ENCODE measurements around the gene ZFAND3. TPM values are rescaled to one million over a fixed set of nuclear protein-coding genes. Genes with fewer than 3 reads are reported as not detected.

Gene ZFAND3
- polyA plus RNA-seq, 1 experiment, result 15.5 TPM

GRCh38 chr6:38022688-38023087 lies 203.2 kb downstream of the ZFAND3 start:
- POLR2A ChIA-PET, result interaction anchor here (0.6 kb wide), 3 partner anchors 113 to 486 kb away, joined by 3 to 5 read pairs (median 4); no protein-coding TSS in a partner anchor
- Histone ChIP-seq H3K9me3 (ENCODE audit: control insufficient read depth, insufficient read depth, low read length) (0 out of 2 replicates have a peak, but pooled peaks cover 2% of the 10 kb centered on the region), H3K27ac (ENCODE audit: low read depth, low read length) (no peak overlapping the region), H3K27me3 (ENCODE audit: control insufficient read depth, insufficient read depth, low read length) (no peaks in the 10 kb centered on the region), H3K4me3 (ENCODE audit: low read depth, low read length) (no peak overlapping the region)
- no peak for DNase-seq (ENCODE audit: low read depth, low spot score)
- CTCF ChIA-PET, result interaction anchor here (0.8 to 1.7 kb wide), 6 partner anchors 11 to 472 kb away, joined by 3 to 11 read pairs (median 4); no protein-coding TSS in a partner anchor
- TF ChIP-seq CTCF (IDR thresholded peaks at IDR 0.05; ENCODE audit: low read depth, low read length), result no peak

- CTCF ChIA-PET, result interaction anchor here (1.0 kb wide), 1 partner anchor 9 kb away, joined by 4 read pairs; no protein-coding TSS in a partner anchor
- 0 out of 2 replicates have a peak, but pooled peaks cover 2% of the 10 kb centered on the region for H3K9me3 ChIP-seq (ENCODE audit: control insufficient read depth, insufficient read depth, low read length)
- no peak for DNase-seq (ENCODE audit: low read depth, low spot score)
- no peak overlapping the region for H3K27ac ChIP-seq (ENCODE audit: low read depth, low read length)
- POLR2A ChIA-PET, result no interaction called here
- H3K4me3 ChIP-seq (ENCODE audit: low read depth, low read length), result no peak overlapping the region
- no peaks in the 10 kb centered on the region for H3K27me3 ChIP-seq (ENCODE audit: control insufficient read depth, insufficient read depth, low read length)
- TF ChIP-seq CTCF (IDR thresholded peaks at IDR 0.05; ENCODE audit: low read depth, low read length), result no peak
Observed at GRCh38 chr6:38024908-38025307, 205.4 kb downstream of the ZFAND3 start.

GRCh38 chr6:38025451-38025850 lies 205.9 kb downstream of the ZFAND3 start:
- TF ChIP-seq CTCF (IDR thresholded peaks at IDR 0.05; ENCODE audit: low read depth, low read length), result no peak
- CTCF ChIA-PET, result interaction anchor here (0.6 to 1.0 kb wide), 2 partner anchors 9 to 22 kb away, joined by 4 to 7 read pairs; no protein-coding TSS in a partner anchor
- no peak for DNase-seq (ENCODE audit: low read depth, low spot score)

GRCh38 chr6:38027685-38028373 lies 208.3 kb downstream of the ZFAND3 start:
- ChIA-PET POLR2A (interaction anchor here (0.6 kb wide), 2 partner anchors 244 to 455 kb away, joined by 3 to 7 read pairs; no protein-coding TSS in a partner anchor), CTCF (interaction anchor here (0.5 to 1.6 kb wide), 3 partner anchors 12 to 466 kb away, joined by 4 to 9 read pairs (median 4); no protein-coding TSS in a partner anchor)
- H3K9me3 ChIP-seq (ENCODE audit: control insufficient read depth, insufficient read depth, low read length), result 0 out of 2 replicates have a peak, but pooled peaks cover 2% of the 10 kb centered on the region
- no peak for TF ChIP-seq CTCF (IDR thresholded peaks at IDR 0.05; ENCODE audit: low read depth, low read length)
- DNase-seq (ENCODE audit: low read depth, low spot score), result no peak
- no peaks in the 10 kb centered on the region for H3K27me3 ChIP-seq (ENCODE audit: control insufficient read depth, insufficient read depth, low read length)
- H3K27ac ChIP-seq (ENCODE audit: low read depth, low read length), result no peak overlapping the region
- H3K4me3 ChIP-seq (ENCODE audit: low read depth, low read length), result no peak overlapping the region

More at GRCh38 chr6:38025451-38025850, 205.9 kb downstream of the ZFAND3 start:
- Histone ChIP-seq H3K27ac (ENCODE audit: low read depth, low read length) (no peak overlapping the region), H3K4me3 (ENCODE audit: low read depth, low read length) (no peak overlapping the region), H3K27me3 (ENCODE audit: control insufficient read depth, insufficient read depth, low read length) (no peaks in the 10 kb centered on the region), H3K9me3 (ENCODE audit: control insufficient read depth, insufficient read depth, low read length) (0 out of 2 replicates have a peak, but pooled peaks cover 2% of the 10 kb centered on the region)
- POLR2A ChIA-PET, result no interaction called here

GRCh38 chr6:38030380-38030779 lies 210.9 kb downstream of the ZFAND3 start:
- Histone ChIP-seq H3K27me3 (ENCODE audit: control insufficient read depth, insufficient read depth, low read length) (no peaks in the 10 kb centered on the region), H3K9me3 (ENCODE audit: control insufficient read depth, insufficient read depth, low read length) (no peaks in the 10 kb centered on the region), H3K4me3 (ENCODE audit: low read depth, low read length) (no peak overlapping the region), H3K27ac (ENCODE audit: low read depth, low read length) (no peak overlapping the region)
- ChIA-PET CTCF (no interaction called here), POLR2A (no interaction called here)
- no peak for TF ChIP-seq CTCF (IDR thresholded peaks at IDR 0.05; ENCODE audit: low read depth, low read length)
- DNase-seq (ENCODE audit: low read depth, low spot score), result no peak

Measured in AG04450 (cell line).